NCI-H345 (cell line): Measurements from ENCODE around the gene PCGF3.
"Not testable (repeated sequence)": the region's sequence is repeated elsewhere in the genome, so short reads cannot be mapped to it uniquely, and the experiment has no call there.

Experiments
- DNase-seq: peaks from one replicate; lab custom pipeline; 2025; lab: John Stamatoyannopoulos, UW

Gene PCGF3

DNA sequence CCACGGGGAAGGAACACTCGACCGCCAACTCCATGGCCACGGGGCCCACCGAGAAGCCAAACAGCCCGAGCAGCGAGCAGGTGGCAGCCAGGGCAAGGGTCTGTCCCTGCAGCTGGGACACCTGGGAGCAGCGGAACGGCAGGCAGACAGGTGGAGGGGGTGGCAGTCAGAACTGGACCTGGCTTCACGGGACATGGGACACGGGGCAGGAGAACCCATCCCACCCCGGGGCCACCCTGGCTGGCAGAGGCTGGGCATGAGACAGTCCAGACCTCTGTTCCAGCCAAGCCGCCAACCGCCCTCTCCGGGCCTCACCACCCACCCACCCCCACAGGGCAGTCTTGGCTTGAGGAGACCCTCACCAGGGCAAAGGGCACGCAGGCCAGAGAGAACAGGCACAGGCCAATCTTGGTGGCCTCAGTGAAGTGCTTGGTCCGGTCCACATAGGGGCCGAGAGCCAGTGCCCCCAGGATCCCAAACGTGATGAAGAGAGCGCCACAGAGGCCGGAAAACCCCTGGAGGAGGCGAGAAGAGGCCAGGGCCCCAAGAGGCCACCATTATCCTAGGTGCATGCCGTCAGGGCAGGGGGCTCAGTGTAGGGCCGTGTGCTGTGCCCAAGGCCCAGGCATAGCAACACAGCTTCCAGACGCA, 22.3 kb upstream of the PCGF3 start:
- no peak for DNase-seq

- DNase-seq: peak; percentile 73
Measured at GRCh38 chr4:683982-684622, 21.5 kb upstream of the PCGF3 start.

DNA sequence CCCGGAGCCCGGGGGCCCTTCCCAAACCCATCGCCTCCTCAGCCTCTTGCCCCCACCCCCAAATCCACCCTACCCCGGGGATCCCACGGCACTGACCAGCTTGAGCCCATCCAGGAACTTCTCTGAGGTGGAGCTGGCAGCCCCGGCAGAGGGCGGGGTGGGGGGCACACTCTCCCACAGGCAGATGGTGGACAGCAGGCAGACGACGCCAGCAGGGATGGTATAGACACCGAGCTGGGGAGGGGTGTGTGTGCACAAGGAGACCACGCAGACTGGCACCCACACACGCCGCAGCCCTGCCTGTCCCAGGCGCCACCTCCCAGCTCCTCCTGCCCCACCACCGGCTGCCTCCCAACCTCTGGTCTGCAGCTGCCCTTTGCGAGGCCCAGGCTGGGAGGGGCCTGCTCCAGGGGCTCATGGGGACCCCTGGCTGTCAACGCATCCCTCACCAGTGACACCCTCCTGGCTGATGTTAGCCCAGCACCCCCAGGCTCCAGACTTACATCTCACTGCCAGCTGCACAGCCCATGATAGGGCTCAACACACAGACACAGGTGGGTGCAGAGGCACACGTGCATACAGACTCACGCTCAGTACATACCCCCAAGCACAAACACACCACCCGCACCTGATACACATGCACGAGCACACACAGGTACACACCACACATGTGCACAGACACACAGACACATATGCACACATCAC, 20.9 kb upstream of the PCGF3 start:
- DNase-seq: no peak

DNA sequence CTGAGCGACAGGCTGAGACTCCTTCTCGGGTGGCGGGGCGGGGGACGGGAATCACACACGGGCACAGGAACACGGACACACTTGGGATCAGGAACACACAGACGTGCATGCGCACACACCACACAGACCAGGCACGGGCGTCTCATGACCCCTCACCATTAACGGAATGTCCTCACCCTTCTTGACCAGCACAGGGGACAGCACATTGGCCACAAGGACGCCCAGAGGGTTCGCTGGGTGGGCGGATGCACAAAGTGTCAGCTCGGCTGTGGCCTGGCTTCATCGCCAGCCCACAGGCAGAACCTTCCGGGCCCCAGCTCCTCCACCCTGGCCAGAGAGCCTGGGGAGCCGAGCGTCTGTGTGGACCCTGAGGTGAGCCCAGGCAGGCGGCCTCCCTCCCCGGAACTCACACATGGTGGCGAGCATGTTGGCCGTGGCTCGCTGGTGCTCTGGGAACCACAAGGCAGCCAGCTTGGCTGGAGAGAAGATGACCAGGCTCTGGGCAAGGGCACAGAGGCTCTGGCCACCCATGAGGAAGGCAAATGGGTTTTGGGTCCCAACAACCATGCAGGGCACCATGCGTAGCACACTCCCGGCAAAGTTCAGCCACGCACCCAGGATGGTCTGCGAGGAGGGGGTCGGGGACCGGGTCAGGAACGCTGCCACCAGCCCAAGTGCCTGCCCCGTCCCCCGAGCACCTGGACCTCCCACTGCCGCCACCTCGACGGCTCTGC, 19.8 kb upstream of the PCGF3 start:
- DNase-seq: no peak

DNA sequence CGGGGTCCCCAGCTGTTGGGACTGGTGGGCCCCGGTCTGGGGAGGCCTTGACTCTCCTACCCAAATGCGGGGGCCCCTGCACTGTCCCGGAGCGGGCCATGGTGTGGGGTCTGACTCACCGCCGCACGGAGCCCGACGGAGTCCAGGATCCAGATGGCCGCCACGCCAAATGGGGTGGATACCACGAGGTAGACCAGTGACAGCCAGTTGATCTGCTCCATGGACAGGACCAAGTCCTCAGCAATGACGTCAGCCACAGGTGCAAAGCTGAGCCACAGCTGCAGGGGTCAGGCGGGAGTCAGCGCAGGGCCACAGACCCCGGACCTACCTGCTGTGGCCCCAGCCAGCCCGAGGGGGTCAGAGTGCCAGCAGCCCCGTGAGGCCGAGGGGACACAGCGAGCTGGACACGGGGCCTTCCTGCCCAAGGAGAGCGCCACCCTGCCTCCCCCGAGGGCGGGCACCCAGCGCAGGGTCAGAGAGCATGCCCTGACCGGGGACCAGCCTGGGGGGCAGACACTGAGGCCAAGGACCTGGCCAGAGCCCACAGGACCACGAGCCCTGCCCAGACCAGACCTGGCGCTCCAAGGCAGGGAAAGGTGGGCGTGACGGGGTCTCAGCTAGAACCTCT, 19.1 kb upstream of the PCGF3 start:
- DNase-seq: no peak

DNA sequence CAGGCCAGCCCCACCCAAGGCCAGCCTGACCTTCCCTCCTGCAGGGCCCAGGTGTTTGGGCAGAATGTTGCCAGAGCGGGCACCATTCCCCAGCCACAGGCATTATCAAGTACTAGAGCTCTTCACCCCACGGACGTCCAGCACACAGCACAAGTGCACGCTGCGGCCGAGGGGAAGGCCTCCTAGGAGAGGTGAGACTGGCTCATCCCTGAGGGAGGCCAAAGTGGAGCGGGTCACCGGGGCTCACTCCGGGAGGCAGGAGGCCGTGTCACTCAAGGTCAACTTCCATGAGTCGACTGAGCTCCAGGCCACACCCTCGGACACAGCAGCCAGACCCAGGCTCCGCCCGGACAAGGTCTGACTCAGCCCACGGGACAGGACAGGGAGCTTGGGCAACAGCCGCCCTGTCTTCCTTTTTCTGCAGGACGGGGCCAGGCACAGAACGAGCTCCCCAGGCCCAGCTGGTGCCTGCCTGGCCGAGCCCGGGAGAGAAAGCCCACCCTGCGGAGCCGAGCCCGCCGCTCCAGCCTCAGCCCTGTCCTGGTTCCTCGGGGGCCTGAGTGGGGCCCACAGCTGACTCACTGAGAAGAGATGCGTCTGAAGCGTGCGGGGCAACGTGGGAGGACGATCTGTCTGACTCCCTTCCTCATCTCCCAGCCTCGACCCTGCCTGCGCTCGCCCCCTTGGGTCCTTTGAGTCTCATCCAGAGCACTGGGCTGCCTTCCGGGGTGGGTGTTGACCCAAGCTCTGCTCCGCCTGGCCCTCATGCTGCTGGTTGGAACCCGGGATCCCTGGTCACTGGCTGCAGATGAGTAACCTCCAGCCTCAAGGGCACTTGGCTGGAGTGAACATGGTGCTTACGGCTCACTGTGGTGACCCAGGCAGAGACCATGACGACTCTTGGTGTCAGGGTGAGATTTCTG, 18.3 kb upstream of the PCGF3 start:
- no peak for DNase-seq

- DNase-seq: no peak
Measured at GRCh38 chr4:687971-688853, 17.4 kb upstream of the PCGF3 start.

DNA sequence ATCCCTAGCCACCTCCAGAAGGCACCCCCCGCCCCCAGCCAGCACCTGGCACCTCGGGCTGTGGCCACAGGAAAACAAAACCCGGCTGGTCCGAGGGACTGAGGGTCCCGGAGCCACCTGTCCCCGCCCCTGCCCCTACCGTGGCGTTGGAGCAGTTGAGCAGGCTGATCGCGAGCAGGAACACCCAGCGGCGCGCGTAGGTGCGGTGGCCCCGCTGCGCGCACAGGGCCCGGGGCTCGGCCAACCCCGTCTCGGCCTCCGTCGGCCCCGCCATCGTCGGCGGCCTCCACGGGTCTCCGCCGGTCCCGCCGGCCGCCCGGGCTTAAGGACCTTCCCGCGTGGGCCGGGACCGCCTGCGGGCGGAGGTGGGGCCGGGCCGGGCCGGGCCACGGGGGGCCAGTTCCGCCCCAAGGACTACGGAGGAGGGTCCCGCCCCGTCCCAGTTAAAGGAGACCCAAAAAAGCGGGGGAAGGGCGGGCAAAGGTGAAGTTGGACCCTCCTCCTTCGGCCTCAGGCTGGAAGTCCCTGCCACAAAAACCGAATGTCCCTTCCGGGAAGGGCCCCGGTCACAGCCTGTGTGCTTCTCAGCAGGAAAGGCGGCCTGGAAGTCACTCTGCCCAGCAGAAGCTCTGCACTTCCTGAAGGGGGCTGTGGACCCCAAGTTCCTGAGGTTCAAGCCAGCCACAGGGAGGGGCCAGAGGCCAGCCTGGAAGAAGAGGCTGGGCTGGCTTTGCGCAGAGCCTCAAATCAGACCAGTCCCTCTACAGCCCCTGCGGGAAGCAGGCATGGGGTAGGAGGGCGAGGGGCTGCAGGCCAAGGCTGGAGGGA, 16.6 kb upstream of the PCGF3 start, which contains the start of gene SLC49A3:
SLC49A3 (minus strand) TSS at position 298 of the 828 bp plus-strand sequence; CDS start at position 274, 24 bp downstream.
- no peak for DNase-seq

DNA sequence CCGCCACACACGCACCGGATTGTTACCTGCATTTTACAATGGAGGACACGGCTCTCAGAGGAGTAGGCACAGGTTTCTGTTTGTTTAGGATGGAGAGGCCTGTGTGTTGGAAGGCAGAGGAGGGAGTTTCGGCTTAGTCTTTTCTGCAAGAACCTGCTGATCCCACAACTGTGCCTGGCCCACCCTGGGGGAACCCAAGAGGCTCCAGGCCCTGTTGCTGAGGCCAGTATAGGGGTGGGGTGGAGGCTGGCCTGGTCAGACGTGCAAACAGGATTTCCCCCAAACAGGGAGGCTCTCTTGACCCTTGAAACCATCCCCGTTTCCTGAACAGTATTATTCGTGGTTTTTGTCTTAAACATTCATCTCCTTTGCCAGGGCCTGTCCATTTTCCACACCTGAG, 15.9 kb upstream of the PCGF3 start:
- no peak for DNase-seq

- no peak for DNase-seq
Measured at GRCh38 chr4:692771-693554, 12.7 kb upstream of the PCGF3 start.

- DNase-seq: not testable (repeated sequence)
Measured at GRCh38 chr4:694341-694940, 11.2 kb upstream of the PCGF3 start.

GRCh38 chr4:699816-700580, 5.6 kb upstream of the PCGF3 start:
- no peak for DNase-seq

- DNase-seq: no peak
Measured at GRCh38 chr4:700587-701264, 4.9 kb upstream of the PCGF3 start.

DNA sequence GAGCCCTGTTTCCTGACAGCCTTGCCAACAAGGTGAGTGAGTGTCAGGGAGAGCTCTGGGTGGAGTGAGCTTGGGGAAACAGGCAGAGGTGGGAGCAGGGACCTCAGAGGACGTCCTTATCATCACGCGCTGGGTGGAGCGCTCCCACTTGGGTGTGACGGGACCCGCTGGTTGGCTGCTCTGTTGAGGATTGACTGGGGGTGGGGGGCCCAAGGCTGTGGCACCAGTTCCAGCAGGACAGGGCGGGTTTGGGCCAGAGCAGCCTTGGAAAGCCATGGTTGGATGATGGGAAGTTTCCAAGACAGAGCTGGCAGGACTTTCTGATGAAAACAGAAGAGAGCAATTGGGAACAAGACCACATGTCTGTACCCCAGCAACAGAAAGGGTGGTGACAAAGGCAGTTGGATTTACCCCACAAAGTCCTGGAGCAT, 3.0 kb upstream of the PCGF3 start:
- no peak for DNase-seq

DNA sequence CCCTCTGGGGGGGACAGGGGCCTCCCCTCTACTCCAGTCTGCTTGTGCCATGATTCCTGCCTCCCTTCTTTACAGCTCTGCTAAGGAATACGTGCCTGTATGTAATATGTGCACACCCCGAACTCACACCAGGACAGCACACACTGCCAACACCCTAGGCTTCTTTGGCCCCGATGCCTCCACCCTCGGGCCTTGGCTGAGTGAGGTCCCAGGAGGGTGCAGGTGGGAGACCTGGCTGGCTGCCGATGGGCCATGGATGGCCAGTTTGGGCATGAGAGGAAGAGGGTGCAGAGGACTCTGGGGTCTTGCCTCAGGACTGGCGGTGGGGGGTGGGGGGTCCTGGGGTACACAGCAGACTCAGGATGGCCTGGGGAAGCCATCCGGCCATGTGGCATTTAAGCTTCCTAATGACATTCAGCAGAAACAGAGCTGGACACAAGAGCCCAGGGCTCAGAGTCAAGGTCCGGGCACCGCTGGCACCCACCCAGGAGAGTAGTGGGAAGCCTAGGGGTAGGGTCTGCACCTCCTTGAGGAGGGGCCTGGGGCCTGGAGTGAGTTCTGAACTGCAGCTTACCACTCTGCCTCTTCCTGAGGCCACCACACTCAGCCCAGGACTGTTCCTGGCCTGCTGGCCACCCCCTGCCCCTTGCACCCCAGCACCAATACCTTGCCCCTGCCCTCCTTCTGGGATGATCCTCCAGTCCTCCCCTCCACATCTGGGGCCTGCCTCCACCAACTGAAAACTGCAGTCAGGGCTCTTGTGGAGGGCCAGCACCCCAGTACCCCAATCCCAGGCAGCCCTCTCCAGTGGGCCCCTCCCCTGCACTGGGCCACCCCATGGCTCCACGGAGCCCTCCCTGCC, 2.1 kb upstream of the PCGF3 start:
- no peak for DNase-seq
